ENCODE results near the gene CD300LD.

The CD300LD gene

DNA sequence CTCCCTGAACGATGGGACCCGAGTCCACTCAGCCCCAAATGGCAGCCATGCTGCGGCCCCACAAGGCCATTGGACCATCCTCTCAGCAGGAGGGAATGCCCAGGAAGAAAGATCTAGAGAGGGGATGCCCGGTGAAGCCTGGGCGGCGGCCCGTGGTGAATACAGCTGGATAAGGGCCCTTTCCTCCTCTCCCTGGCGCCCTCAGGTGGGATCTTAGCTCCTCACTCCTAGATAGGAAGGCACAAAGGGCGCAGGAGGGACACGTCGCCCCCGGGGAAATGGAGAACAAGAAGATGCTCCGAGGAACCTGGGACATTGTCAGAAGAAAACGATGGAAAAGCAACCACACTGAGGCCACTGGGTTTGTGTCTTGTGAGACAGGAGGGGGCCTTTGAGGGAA is 48.7 kb downstream of the CD300LD start:
- DNase-seq, result no peak

DNA sequence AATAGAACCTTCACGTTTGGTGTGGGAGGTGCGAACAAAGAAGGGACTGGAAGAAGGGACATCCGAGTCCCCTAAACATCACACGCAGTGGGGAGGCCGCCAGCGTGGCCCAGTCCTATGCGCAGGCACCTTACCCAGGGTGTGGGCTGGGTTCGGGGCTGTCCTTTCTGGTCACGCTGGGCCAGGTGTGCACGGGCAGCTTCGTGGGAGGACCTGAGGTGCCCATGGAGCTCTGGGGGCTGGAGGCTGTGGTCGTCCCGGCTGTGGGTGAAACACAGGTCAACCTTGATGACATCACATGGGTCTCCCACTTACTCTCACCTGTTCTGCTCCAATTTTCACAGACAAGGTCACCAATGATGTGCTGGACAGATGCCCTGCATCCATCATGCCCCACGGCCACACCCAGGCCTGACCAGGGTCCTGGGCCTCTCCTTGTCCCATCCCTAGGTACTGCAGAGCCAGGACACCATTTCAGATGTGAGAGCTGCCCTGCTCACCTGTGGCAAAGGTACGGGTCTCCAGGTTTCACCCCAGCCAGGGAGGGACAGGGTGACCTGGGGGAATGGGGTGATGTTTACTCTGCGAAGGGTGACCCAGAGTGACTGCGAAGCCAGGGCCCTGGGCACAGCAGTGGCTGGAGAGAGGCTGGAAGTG is 49.2 kb downstream of the CD300LD start:
- no peak for DNase-seq

DNA sequence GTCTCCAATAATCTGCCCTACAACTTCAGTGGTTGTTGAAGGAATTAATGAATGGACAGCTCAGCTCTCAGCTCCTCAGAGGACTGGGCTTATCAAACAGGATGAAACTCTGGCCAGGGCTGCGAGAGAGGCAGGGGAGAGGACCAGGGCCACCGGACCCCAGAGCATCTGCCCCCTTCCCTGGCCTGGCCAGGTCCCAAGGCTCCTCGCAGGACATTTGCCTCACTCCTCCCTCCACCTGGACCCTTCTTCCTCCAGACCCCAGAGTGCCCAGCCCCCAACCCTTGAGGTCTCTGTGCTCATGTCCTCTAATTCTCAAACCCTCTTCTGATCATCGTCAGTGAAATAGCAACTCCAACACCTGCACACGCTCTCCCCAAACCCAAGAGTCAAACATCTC is 49.9 kb downstream of the CD300LD start:
- DNase-seq, result no peak

DNA sequence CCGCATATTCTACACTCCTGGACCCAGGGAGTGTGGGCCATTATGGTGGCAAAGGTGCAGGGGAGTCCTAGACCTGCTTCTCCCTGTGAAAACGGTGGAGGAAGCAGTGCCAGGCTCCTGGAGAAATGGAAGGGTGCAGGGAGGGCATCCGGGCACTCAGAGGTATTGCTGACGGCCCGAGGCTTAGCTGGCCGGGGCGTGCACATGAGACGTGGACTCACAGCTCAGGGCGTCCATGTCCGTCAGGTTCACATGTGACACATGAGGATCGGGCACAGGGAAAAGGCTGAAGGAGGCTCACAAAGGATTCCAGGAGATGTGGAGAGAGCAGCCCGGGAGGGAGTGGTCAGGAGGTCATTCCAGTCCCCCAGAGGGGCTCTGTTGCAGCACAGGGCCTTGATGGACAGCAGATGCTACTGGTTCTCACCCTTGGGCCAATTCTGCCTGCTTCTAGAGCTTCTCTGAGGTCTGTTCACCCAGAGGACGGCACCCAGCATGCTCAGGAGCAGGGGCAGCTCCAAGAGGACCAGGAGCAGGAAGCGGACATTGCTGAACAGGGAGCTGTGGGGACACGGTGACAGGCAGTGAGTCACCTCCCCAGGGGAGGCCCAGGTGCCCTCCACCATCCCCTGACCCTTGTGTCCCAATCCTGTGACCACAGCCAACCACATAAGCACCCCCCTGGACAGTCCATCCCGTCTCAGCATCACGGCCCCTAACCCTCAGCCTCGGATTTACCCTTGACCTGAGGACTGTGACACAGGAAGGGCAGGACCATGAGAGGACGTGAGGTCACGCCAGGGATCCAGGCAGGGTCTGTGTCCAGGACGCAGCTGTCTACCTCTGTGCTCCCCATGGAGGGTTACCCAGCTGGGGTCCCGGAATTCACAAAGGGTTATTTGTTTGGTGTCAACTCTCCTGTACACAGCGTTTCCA is 50.6 kb downstream of the CD300LD start:
- no peak for DNase-seq

DNA sequence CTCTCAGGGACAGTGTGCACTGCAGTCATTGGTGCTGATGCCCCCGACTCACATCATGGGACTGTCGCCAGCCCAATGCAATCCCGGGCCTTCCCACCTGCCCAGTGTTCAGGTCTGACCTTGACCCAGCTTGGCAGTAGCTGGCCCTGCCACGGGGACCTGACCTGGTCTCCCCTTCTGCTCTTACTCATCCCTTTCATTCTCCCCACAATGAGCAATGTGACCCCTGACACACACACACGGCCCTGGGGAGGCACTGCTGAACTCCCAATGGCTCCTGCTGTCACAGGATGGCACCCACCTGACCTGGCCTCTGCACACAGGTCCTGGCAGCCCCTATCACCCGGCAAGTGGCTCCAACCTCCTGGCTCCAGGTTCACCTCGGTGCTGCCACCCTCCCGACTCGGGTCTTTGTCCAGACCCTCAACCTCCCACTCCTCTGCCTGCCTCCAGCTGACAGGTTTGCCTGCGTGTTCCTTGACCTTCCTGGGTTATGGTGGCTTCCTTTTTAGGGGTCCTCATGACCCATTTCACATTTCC is 52.7 kb downstream of the CD300LD start:
- DNase-seq, result no peak

DNA sequence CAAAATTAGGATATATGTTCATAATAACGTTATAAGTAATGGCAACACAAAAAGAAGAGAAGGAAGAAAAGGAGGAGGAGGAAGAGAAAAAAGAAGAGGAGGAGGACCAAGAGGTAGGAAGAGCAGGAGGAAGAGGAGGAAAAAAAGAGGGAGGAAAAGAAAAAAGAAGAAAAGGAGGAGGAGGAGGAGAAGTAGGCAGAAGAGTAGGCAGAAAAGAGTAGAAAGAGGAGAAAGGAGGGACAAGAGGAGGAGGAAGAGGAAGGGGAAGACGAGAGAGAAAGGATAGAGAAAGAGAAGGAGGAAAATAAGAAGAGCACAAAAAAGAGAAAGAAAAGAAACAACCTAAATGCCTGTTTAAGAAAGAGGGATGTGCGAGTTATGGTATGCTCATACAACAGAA is 55.2 kb downstream of the CD300LD start:
- DNase-seq, result no peak

DNA sequence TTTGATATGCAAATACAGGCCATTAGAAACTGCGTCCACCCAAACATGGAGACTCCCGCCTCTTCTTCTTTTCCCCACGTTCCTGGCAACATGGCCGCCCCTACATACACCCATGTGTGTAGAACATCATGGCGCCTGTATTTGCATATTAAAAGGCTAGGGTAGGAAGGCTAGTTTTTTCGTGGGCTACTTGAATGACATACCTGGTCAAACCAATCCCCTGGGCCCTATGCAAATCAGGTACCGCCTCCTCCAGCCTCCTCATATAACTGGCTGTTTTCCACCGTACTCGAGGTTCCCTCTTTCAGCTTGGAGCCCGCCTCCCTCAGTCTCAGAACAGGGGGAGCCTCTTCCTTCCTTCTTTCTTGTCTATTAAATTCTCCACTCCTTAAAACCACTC is 60.0 kb downstream of the CD300LD start:
- no peak for DNase-seq

DNA sequence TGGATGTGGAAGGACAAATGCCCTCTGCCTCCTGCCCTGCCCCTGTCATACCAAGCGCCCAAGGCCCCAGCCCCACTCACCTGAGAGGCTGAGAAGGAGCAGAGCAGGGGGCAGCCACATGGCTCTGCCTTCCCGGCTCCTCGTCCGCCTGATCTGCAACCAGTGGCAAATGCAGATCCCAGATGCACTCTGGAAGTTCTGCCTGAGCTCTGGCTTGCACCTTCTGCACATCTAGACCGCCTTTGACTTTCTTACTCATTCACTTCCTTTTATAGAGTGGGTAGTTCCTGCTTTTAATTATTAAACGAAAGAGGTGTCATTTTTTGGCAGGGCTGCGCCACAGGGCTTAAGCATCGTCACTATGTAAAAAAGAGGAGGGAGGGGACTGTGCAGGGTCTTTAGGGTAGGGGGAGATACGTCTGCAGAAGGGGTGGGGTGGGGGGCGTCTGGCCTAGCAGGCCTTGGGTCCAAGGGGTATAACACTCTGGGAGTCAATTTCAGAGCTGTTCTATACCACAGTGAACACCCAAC is 60.8 kb downstream of the CD300LD start, which contains the start of gene CD300LB:
Gene CD300LB, minus strand, starts transcription at position 245 of the 531 bp plus-strand sequence. Its CDS starts 125 bp downstream, at position 120.
- no peak for DNase-seq

DNA sequence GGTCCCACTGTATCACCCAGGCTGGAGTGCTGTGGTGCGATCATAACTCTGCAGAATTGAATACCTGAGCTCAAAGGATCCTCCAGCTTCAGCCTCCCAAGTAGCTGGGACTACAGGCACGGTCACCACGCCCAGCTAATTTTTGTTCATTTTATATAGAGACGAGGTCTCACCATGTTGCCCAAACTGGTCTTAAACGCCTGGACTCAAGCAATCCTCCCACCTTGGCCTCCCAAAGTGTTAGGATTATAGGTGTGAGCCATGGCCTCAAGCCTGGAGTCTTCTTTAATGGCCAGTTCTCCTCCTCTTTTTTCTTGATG is 61.3 kb downstream of the CD300LD start:
- DNase-seq, result no peak

Measured in activated naive CD4-positive, alpha-beta T cell treated with Interleukin-2 at 50 U/mL for 16 hours (primary cell).